A549 (cell line): ENCODE data around the gene NUDT14. TPM values are rescaled to one million over a fixed set of nuclear protein-coding genes. Genes with fewer than 3 reads are reported as not detected.

ENCODE experiments used
- ATAC-seq, 2 experiments: fragments of 200-7000 bp in 1 of 2; fragments of >200 bp in 1 of 2; cut with Nextera tagmentation in 1 of 2; cut with Tn5 transposase in 1 of 2; 3 replicates each; pipeline versions ENCODE4 v1.8.0 to v1.9.1; 2018 to 2020; ENCODE audit warnings: mild to moderate bottlenecking in 1 of 2, moderate library complexity in 1 of 2
- CTCF ChIA-PET: fragments of 300-600 bp; sonication (Branson Sonifier 250); formaldehyde crosslinking; extraction: SDS; loops from one replicate; lab custom pipeline; 2021; ENCODE audit warnings: antibody characterized with exemption, inconsistent platforms; lab: Yijun Ruan, JAX
- POLR2A ChIA-PET: fragments of 350-600 bp; formaldehyde crosslinking; extraction: SDS; loops from one replicate; lab custom pipeline; 2021; ENCODE audit warnings: antibody characterized with exemption, inconsistent platforms; lab: Yijun Ruan, JAX
- DNase-seq, 2 experiments: peaks; one replicate each; pipeline versions ENCODE4 v3.0.0 to v3.0.0-alpha.2; 2011 to 2016; ENCODE audit warnings: low read depth in 1 of 2, low spot score in 1 of 2
- FAIRE-seq: peaks from 2 replicates; lab custom pipeline; 2011; peaks lifted over from hg19 to GRCh38; lab: Jason Lieb, UNC
- H3K27ac ChIP-seq, 2 experiments: fragments of >200 bp; sonication (Bioruptor Twin); formaldehyde crosslinking; 3 replicates each; pipeline ENCODE4 v1.5.1; 2016 to 2017
- H3K4me1 ChIP-seq: fragments of >200 bp; sonication (Bioruptor Twin); formaldehyde crosslinking; 3 replicates; pipeline ENCODE4 v1.6.1; 2016
- H3K4me2 ChIP-seq: fragments of >200 bp; sonication (Bioruptor Twin); formaldehyde crosslinking; 3 replicates; pipeline ENCODE4 v1.6.1; 2016
- H3K4me3 ChIP-seq: fragments of >200 bp; sonication (Bioruptor Twin); formaldehyde crosslinking; 3 replicates; pipeline ENCODE4 v1.5.1; 2016
- H3K9me3 ChIP-seq: fragments of >200 bp; sonication (Bioruptor Twin); formaldehyde crosslinking; 3 replicates; pipeline ENCODE4 v1.6.1; 2016
- BCL3 ChIP-seq: fragments of >200 bp; sonication (Bioruptor Twin); formaldehyde crosslinking; IDR thresholded peaks from 3 replicates; pipeline ENCODE4 v1.6.1; 2016
- CEBPB ChIP-seq, 2 experiments: fragments of >200 bp in 1 of 2; sonication (Bioruptor Twin) in 1 of 2; formaldehyde crosslinking in 1 of 2; IDR thresholded peaks; 2 replicates each; pipeline ENCODE4 v1.6.1; 2012 to 2016
- CHD2 ChIP-seq: fragments of 150-350 bp; IDR thresholded peaks from 2 replicates; pipeline ENCODE4 v1.6.1; 2014; ENCODE audit warnings: low read length; ENCODE audit not compliant: partially characterized antibody
- CHD4 ChIP-seq: fragments of 200-600 bp; sonication (generic); IDR thresholded peaks from 2 replicates; pipeline ENCODE4 v1.6.1; 2016; ENCODE audit warnings: antibody characterized with exemption, mild to moderate bottlenecking, borderline replicate concordance
- E2F6 ChIP-seq: IDR thresholded peaks from 2 replicates; pipeline ENCODE4 v1.6.1; 2012; ENCODE audit warnings: low read depth, borderline replicate concordance
- EHMT2 ChIP-seq: fragments of 200-600 bp; sonication (generic); IDR thresholded peaks from 2 replicates; pipeline ENCODE4 v1.6.1; 2016; ENCODE audit warnings: antibody characterized with exemption, low read depth, mild to moderate bottlenecking, moderate library complexity
- ESRRA ChIP-seq: fragments of 150-350 bp; IDR thresholded peaks from 2 replicates; pipeline ENCODE4 v1.6.1; 2014; ENCODE audit warnings: mild to moderate bottlenecking, low read length, borderline replicate concordance
- FOSL2 ChIP-seq, 2 experiments: fragments of 450-650 bp in 1 of 2; fragments of >200 bp in 1 of 2; sonication (Bioruptor Twin) in 1 of 2; formaldehyde crosslinking; IDR thresholded peaks; 2 replicates each; pipeline versions ENCODE4 v1.5.0 to v1.6.1; 2016 to 2020; ENCODE audit warnings: mild to moderate bottlenecking in 1 of 2, moderate library complexity in 1 of 2
- FOXS1 ChIP-seq: fragments of 250-450 bp; sonication (Bioruptor Pico); IDR thresholded peaks from 2 replicates; pipeline ENCODE4 v1.5.0; 2020; ENCODE audit warnings: mild to moderate bottlenecking, moderate library complexity
- GATA3 ChIP-seq: IDR thresholded peaks from 2 replicates; pipeline ENCODE4 v1.6.1; 2012; ENCODE audit warnings: borderline replicate concordance
- HOXA7 ChIP-seq: fragments of 250-450 bp; sonication (Bioruptor Pico); IDR thresholded peaks from 2 replicates; pipeline ENCODE4 v1.5.0; 2020; ENCODE audit warnings: mild to moderate bottlenecking, moderate library complexity
- KDM1A ChIP-seq: fragments of 200-600 bp; sonication (generic); IDR thresholded peaks from 2 replicates; pipeline ENCODE4 v1.6.1; 2016; ENCODE audit warnings: low read depth, mild to moderate bottlenecking
- KDM5A ChIP-seq: fragments of 200-600 bp; sonication (generic); IDR thresholded peaks from 2 replicates; pipeline ENCODE4 v1.6.1; 2016; ENCODE audit warnings: antibody characterized with exemption, mild to moderate bottlenecking
- MAZ ChIP-seq: fragments of 150-350 bp; IDR thresholded peaks from 2 replicates; pipeline ENCODE4 v1.6.1; 2014; ENCODE audit warnings: antibody characterized with exemption, low read depth, low read length, borderline replicate concordance
- NPAS2 ChIP-seq: fragments of 250-450 bp; sonication (Bioruptor Pico); IDR thresholded peaks from 2 replicates; pipeline ENCODE4 v1.8.0; 2022; ENCODE audit warnings: mild to moderate bottlenecking, moderate library complexity, borderline replicate concordance
- RAD21 ChIP-seq, 2 experiments: fragments of >200 bp in 1 of 2; sonication (Bioruptor Twin) in 1 of 2; formaldehyde crosslinking in 1 of 2; IDR thresholded peaks in 1 of 2; conservative IDR thresholded peaks in 1 of 2; 2 replicates in 1 of 2; 3 replicates in 1 of 2; pipeline ENCODE4 v1.6.1; 2012 to 2018; ENCODE audit warnings: inconsistent platforms in 1 of 2
- RFX5 ChIP-seq: fragments of 450-650 bp; IDR thresholded peaks from 2 replicates; pipeline ENCODE4 v1.7.1; 2014; ENCODE audit warnings: antibody characterized with exemption, mild to moderate bottlenecking, moderate library complexity
- ZFP36 ChIP-seq: fragments of 450-650 bp; IDR thresholded peaks from 2 replicates; pipeline ENCODE4 v1.6.1; 2014; ENCODE audit warnings: borderline replicate concordance; ENCODE audit not compliant: partially characterized antibody
- ZSCAN20 ChIP-seq: fragments of 250-450 bp; sonication (Bioruptor Pico); IDR thresholded peaks from 2 replicates; pipeline ENCODE4 v1.8.0; 2022; ENCODE audit warnings: mild to moderate bottlenecking, moderate library complexity
- WGBS: methylation state at CpG from one replicate; pipeline ENCODE4 v1.1.6; 2017; ENCODE audit errors: missing lambda C conversion rate; 5-methylcytosine and 5-hydroxymethylcytosine counted together
- polyA plus RNA-seq, 4 experiments: library from polyadenylated mRNA; depleted of rRNA in 3 of 4; stranded (reverse); fragments of >200 nt; fragmentation: RNase III in 1 of 4; extraction: RNeasy Plus Mini Kit Qiagen cat#74134 plus additional on column Dnase treatment in 1 of 4; gene quantifications; 2 replicates in 3 of 4; 3 replicates in 1 of 4; pipeline ENCODE4 v1.2.3, GENCODE V29; 2011 to 2017

The NUDT14 gene
- polyA plus RNA-seq, 2 of the 4 experiments (the other 2 are of a cell fraction) = 12.6 to 30.7 TPM

- H3K4me1 ChIP-seq = no peaks in the 10 kb centered on the region
- no peak overlapping the region for H3K27ac ChIP-seq
- no peaks in the 10 kb centered on the region for H3K9me3 ChIP-seq
- H3K4me3 ChIP-seq = no peak overlapping the region
- H3K4me2 ChIP-seq = no peak overlapping the region
- ChIA-PET CTCF (interaction anchor here (1.0 to 1.7 kb wide), 2 partner anchors 13 to 69 kb away, joined by 3 to 7 read pairs; no protein-coding TSS in a partner anchor), POLR2A (no interaction called here)
- ATAC-seq (no peak), FAIRE-seq (no peak), DNase-seq (no peak)
- TF ChIP-seq CHD4 (no peak), CEBPB (IDR thresholded peaks at IDR 0.05) (no peak), E2F6 (no peak), NPAS2 (CRISPR knock-in tag) (no peak)
- WGBS = 95% methylated on average over 10 of the region's 10 CpGs
Measured at GRCh38 chr14:105226198-105226597, 45.1 kb upstream of the NUDT14 start.

- H3K4me1 ChIP-seq = no peaks in the 10 kb centered on the region
- FAIRE-seq (no peak), ATAC-seq (no peak), DNase-seq (no peak)
- no peak overlapping the region for H3K4me3 ChIP-seq
- H3K9me3 ChIP-seq = no peaks in the 10 kb centered on the region
- ChIA-PET CTCF (interaction anchor here (0.7 to 2.5 kb wide), 7 partner anchors 11 to 724 kb away, joined by 3 to 8 read pairs (median 3); no protein-coding TSS in a partner anchor), POLR2A (no interaction called here)
- H3K27ac ChIP-seq = no peak overlapping the region
- 89% methylated on average over 11 of the region's 11 CpGs for WGBS
- H3K4me2 ChIP-seq = no peak overlapping the region
- TF ChIP-seq KDM5A (no peak), GATA3 (no peak), BCL3 (no peak), FOXS1 (CRISPR knock-in tag) (no peak), ZSCAN20 (CRISPR knock-in tag) (no peak)
- TF ChIP-seq, all 56 proteins: peak for 0
Measured at GRCh38 chr14:105224845-105225570, 43.9 kb upstream of the NUDT14 start.

- WGBS = 90% methylated on average over 15 of the region's 15 CpGs
- no peak for ATAC-seq
- Histone ChIP-seq H3K27ac (no peak overlapping the region), H3K9me3 (no peaks in the 10 kb centered on the region), H3K4me2 (no peak overlapping the region), H3K4me1 (no peaks in the 10 kb centered on the region), H3K4me3 (no peak overlapping the region)
- no peak for DNase-seq
- TF ChIP-seq EHMT2 (no peak), ESRRA (no peak), HOXA7 (CRISPR knock-in tag) (no peak), RFX5 (no peak), CHD2 (no peak), ZFP36 (no peak), KDM1A (no peak), FOSL2 (IDR thresholded peaks at IDR 0.05) (no peak), FOSL2 (CRISPR knock-in tag; IDR thresholded peaks at IDR 0.05) (no peak), MAZ (no peak), NPAS2 (CRISPR knock-in tag) (no peak), RAD21 (conservative IDR thresholded peaks at IDR 0.05 in 1 of 2, IDR thresholded peaks at IDR 0.05 in 1 of 2) (no peak)
- CTCF ChIA-PET = interaction anchor here (1.0 to 2.5 kb wide), 5 partner anchors 10 to 725 kb away, joined by 3 to 8 read pairs (median 4); no protein-coding TSS in a partner anchor
- FAIRE-seq = no peak
- POLR2A ChIA-PET = no interaction called here
Measured at GRCh38 chr14:105223770-105224544, 42.8 kb upstream of the NUDT14 start.
